GM21381 (cell line): Measurements from ENCODE around the gene NCKIPSD.
A peak's percentile ranks its signal among the peaks of the same experiment; 100 is the strongest.

ENCODE experiments used
- ATAC-seq: cut with Tn5 transposase; IDR thresholded peaks from one replicate; pipeline ENCODE4 v1.9.1; 2021; ENCODE audit warnings: mild to moderate bottlenecking, moderate library complexity; ENCODE audit not compliant: unreplicated experiment

NCKIPSD gene

GRCh38 chr3:48651771-48652170 is 33.9 kb downstream of the NCKIPSD start:
- ATAC-seq = no peak

GRCh38 chr3:48650723-48651122 is 35.0 kb downstream of the NCKIPSD start:
- ATAC-seq = no peak

- no peak for ATAC-seq
Measured at GRCh38 chr3:48648188-48648850, 37.4 kb downstream of the NCKIPSD start.

GRCh38 chr3:48647714-48648113 is 38.0 kb downstream of the NCKIPSD start:
- no peak for ATAC-seq

- no peak for ATAC-seq
Measured at GRCh38 chr3:48644898-48645760, 40.6 kb downstream of the NCKIPSD start.

- ATAC-seq = no peak
Measured at GRCh38 chr3:48642605-48643004, 43.1 kb downstream of the NCKIPSD start.

- ATAC-seq = no peak
Measured at GRCh38 chr3:48641396-48641795, 44.3 kb downstream of the NCKIPSD start.

GRCh38 chr3:48639944-48640606 is 45.6 kb downstream of the NCKIPSD start:
- ATAC-seq = no peak

- no peak for ATAC-seq
Measured at GRCh38 chr3:48637305-48637704, 48.4 kb downstream of the NCKIPSD start.

- ATAC-seq = no peak
Measured at GRCh38 chr3:48636149-48636655, 49.5 kb downstream of the NCKIPSD start.

- peak; percentile 93 for ATAC-seq
Measured at GRCh38 chr3:48635222-48636021, 50.3 kb downstream of the NCKIPSD start, which contains the start of gene SLC26A6. SLC26A6 (minus strand) TSS chr3:48635461; CDS start chr3:48635393, 68 bp downstream.

- ATAC-seq = peak; percentile 14
Measured at GRCh38 chr3:48634661-48635221, 51.0 kb downstream of the NCKIPSD start.

- ATAC-seq = no peak
Measured at GRCh38 chr3:48633743-48634142, 52.0 kb downstream of the NCKIPSD start.

GRCh38 chr3:48633256-48633655 is 52.5 kb downstream of the NCKIPSD start:
- ATAC-seq = no peak

GRCh38 chr3:48631516-48632448 is 53.9 kb downstream of the NCKIPSD start:
- ATAC-seq = no peak

- no peak for ATAC-seq
Measured at GRCh38 chr3:48630833-48631232, 54.9 kb downstream of the NCKIPSD start.

- no peak for ATAC-seq
Measured at GRCh38 chr3:48630407-48630806, 55.3 kb downstream of the NCKIPSD start.

GRCh38 chr3:48629894-48630293 is 55.8 kb downstream of the NCKIPSD start:
- ATAC-seq = no peak
